IPS-18a (cell line): ENCODE data around the gene CNPY1.

ENCODE experiments used
- H3K27ac ChIP-seq: one replicate; pipeline ENCODE4 v1.5.1; 2013; ENCODE audit warnings: low read length
- H3K27me3 ChIP-seq: one replicate; pipeline ENCODE4 v1.6.1; 2013; ENCODE audit warnings: mild to moderate bottlenecking, low read length; ENCODE audit not compliant: control insufficient read depth, insufficient read depth
- H3K36me3 ChIP-seq: one replicate; pipeline ENCODE4 v1.6.1; 2013; ENCODE audit warnings: low read depth, low read length; ENCODE audit not compliant: control insufficient read depth
- H3K4me1 ChIP-seq: one replicate; pipeline ENCODE4 v1.6.1; 2013; ENCODE audit warnings: low read depth, low read length; ENCODE audit not compliant: control insufficient read depth
- H3K4me3 ChIP-seq: one replicate; pipeline ENCODE4 v1.5.1; 2013; ENCODE audit warnings: low read length
- H3K9ac ChIP-seq: one replicate; pipeline ENCODE4 v1.6.1; 2013; ENCODE audit warnings: mild to moderate bottlenecking, low read length, moderate library complexity
- H3K9me3 ChIP-seq: one replicate; pipeline ENCODE4 v1.6.1; 2013; ENCODE audit warnings: low read depth, low read length; ENCODE audit not compliant: control insufficient read depth

Gene CNPY1

DNA sequence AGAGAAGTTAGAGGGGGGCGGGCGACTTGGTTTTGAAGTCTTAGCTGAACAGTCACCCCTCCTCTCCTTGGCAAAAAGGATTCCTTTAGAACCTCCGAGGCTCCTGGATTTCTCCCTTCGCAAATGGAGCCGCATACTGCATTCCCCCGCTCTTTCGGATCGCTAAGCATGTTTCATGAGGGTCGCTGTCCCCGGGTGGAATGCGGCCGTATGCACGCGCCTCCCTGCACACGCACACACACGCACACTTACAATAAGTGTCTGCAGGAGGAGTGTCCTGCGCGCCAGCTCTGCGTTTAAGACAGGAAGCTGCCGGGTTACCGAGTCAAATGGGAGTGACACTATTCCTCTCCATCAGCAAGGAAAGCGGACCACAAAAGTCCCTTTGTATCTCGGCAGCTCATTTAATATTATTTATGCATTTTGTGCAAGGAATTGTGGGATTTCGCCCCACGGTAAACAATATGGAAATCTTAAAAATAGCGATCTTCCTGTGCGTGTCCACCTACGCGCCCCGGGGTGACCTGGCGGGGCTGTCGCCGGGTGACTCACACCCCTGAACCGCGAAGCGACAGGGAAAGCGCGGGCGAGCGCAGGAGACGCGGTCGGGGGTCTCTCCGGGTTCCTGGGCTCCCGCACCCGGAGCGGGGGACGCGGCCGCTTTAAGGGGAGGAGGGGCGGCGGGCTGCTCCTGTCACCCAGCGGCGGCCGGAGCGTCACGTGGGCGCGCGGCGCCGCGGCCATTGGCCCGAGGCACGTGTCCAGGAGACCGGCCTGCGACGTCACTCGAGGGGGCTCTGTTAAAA is 89.4 kb downstream of the CNPY1 start:
- H3K27ac ChIP-seq, result no peak overlapping the region
- no peak overlapping the region for H3K9ac ChIP-seq
- H3K9me3 ChIP-seq, result no peaks in the 10 kb centered on the region
- peaks cover 12% of the 10 kb centered on the region for H3K4me1 ChIP-seq
- H3K36me3 ChIP-seq, result no peaks in the 10 kb centered on the region
- no peak overlapping the region for H3K4me3 ChIP-seq
- peaks cover 97% of the 10 kb centered on the region for H3K27me3 ChIP-seq

DNA sequence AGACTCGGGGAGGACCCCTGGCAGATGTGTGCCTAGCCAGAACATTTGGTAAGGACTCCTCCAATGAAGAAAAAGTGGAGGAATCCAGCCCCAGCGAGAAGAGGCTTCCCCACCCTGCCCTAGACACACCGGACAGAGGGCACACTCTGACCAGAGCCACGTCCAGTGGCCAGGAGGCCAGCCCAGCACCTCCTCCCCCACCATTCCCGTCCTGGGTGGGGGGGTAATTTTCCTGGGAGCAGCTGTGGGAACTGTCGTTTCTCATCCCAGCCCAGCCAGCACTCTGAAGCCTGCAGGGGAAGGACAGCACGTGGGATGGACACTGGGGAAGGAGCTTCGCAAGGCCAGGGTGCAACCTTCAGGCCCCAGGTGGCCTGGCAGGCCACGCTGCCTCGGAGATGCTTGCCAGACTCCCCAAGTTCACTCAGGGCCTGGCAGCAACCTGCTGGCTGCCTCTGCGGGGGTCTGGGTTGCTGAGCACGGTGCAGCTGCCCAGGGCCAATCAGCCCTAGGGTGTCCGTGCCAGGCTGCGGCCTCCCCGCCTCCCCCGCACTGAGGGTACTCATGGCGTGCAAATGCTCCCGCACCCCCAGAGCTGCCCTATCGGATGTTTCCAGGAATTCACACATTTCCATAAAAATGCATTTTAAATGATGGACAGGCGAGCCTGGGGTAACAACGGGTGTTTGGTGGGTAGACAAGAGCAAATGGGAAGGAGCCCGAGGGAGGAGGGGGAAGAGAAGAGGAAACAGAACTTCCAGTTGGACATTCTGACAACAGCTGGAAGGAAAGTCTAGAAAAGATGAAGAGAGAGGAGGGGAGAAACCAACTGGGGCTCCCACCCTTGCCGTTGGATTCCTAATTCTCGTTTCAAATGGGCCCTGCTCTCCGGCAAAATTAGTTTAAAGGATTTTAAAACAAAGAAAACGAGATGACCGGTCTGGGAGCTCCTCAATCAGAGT is 90.3 kb downstream of the CNPY1 start:
- peaks cover 12% of the 10 kb centered on the region for H3K4me1 ChIP-seq
- no peaks in the 10 kb centered on the region for H3K9me3 ChIP-seq
- H3K36me3 ChIP-seq, result no peaks in the 10 kb centered on the region
- no peak overlapping the region for H3K9ac ChIP-seq
- peaks cover 97% of the 10 kb centered on the region for H3K27me3 ChIP-seq
- no peak overlapping the region for H3K27ac ChIP-seq
- H3K4me3 ChIP-seq, result no peak overlapping the region

DNA sequence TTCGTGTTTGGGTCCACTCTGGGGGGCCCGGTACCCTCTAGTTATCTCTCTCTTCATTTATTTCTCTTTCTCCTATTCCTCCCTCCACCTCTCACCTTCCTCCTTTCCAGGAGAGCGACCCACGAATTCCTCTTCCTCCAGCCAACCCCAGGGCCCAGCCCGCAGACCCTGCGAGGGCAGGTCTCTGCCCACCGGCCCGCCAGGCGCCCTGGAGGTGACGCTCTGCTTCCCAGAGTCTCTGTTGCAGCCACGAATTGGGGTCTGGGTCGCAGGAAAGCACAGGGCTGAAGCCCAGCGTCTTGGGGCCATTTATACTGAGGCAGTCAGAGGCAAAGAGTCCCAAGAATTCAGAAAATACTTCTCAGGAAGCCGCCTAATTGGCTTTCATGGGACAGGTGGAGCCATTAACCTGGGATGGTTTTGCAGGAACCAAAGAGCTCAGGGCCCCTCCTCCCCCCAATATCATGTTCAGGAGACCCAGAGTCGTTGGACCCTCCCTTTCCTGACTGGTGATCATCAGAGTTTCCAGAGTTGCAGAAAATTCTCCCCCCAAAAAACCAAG is 91.1 kb downstream of the CNPY1 start:
- Histone ChIP-seq H3K9me3 (no peaks in the 10 kb centered on the region), H3K27ac (no peak overlapping the region), H3K36me3 (no peaks in the 10 kb centered on the region), H3K27me3 (peaks cover 97% of the 10 kb centered on the region), H3K9ac (no peak overlapping the region), H3K4me3 (no peak overlapping the region), H3K4me1 (peaks cover 11% of the 10 kb centered on the region)

DNA sequence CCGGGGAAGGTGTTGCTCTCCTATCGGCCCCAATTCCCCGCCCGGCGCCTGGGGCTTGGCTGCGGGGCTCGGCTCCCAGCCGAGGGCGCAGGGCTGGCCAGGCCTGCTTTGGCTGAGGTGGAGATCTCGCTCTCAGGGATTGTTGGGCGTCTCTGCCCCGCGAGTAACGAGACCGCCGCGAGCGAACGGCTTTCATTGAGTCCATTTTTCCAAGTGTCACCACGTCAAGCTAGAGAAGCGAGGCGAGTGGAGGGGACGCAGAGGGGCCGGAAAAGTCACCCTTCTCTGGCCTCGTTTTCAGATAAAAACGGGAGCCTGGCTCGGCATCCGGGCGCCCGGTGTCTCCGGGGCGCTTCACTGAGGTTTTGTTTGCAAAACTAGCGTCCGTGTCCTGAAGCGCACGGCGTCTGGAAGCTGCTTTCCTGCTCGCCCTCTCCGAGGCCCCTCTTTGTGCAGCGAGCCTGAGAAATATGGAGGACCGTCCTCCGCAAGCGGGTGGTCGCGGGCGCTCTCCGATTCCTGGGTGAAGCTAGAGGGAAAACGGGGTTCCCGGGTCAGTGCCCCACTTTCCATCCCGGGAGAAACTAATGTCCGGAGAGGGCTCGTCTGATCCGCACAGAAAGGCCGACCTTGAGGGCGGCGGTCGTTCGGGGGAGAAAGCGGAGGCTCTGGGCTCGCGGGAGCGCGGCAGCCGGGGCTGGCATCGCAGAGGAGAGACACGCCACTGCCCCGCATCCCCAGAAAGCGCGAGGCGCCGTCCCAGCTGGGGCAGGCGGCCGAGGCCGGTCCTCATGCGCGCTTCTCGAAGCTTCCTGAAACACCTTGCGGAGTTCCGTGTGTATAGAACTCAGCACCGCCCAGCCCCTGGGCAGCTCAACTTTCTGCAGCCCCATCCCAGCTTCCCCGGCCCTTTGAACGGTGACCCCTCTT is 91.9 kb downstream of the CNPY1 start:
- Histone ChIP-seq H3K36me3 (no peaks in the 10 kb centered on the region), H3K9me3 (no peaks in the 10 kb centered on the region), H3K4me1 (peaks cover 6% of the 10 kb centered on the region), H3K27ac (no peak overlapping the region), H3K9ac (no peak overlapping the region), H3K27me3 (peaks cover 97% of the 10 kb centered on the region), H3K4me3 (no peak overlapping the region)

DNA sequence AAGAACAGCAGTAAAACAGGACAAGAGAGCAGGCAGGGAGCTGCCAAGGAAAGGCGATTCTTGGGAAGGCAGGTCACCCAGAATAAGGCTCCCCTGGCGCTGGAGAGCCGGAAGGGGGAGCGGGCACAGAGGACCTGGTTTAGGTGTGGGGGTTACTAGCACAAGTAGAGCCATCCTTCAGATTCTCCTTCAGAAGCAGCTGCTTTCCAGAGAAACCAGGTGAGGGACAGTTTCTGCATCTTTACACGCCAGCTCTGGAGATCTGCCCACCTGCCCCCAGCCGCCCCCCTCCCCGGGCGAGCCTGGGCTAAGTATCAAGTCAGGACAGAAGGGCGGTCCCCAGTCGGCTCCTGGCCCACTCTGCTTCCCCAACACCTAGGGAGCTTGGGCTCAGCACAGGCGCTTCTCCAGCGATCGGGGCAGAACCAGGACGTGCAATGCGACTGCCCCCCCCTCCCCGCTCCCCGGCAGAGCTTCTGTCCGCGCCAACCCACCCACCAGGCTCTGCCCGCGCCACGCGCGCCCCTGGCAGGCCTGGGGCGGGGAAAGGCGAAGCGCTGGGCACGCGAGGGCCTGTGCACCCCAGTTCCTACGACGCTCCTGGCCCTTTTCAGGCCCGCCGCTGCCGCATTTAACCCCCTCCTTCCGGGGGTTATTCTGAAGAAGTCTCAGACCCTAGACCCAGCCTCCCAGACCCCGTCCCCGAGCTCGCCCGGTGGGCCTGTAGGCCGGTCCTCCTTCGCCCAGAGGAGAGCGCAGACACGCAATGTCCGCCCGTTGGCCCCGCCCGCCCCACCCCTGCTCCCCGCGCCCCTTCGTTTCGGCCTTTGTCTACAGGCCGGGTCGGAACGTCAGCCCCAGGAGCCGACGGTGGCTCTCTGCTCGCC is 92.8 kb downstream of the CNPY1 start:
- H3K4me3 ChIP-seq, result no peak overlapping the region
- peaks cover 6% of the 10 kb centered on the region for H3K4me1 ChIP-seq
- H3K27ac ChIP-seq, result no peak overlapping the region
- H3K27me3 ChIP-seq, result peaks cover 97% of the 10 kb centered on the region
- H3K36me3 ChIP-seq, result no peaks in the 10 kb centered on the region
- no peak overlapping the region for H3K9ac ChIP-seq
- no peaks in the 10 kb centered on the region for H3K9me3 ChIP-seq

DNA sequence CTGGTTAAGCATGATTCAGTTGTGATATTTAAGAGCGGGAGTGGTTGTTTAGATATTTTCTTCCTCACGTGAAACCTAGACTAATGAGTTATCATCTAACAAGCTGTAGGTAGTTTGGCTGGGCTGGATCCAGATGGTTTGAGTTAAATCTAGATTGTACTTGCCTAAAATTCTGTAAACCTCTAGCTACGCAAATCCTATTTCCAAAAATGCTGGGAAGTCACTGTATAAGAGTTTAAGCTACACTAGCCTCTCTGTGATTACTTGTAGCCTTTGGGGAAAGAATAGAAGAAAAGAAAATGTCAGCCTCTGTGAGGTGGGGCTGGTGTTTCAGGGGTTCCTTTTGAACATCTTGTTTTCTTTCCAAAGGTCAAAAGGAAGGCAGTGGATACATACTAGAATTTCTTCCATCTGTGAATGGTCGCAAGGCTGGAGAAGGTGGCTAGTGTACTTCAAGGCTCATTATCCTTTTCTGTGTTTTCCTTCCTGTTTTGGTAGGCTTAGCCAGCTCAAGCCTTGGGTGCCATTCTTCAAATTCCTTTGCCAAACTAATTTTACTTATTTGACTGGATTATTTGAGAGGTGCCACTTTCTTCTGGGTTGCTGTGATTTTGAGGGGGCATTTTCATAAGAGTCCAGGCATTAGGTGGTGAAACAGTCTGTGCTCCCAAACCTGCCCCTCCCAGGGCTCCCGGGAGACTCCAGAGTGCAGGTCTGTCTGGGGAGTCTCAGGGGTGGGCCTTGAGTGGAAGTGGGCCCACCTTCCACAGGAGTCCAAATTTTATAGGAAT is 93.7 kb downstream of the CNPY1 start:
- Histone ChIP-seq H3K36me3 (no peaks in the 10 kb centered on the region), H3K4me1 (peaks cover 6% of the 10 kb centered on the region), H3K9me3 (no peaks in the 10 kb centered on the region), H3K27ac (no peak overlapping the region), H3K9ac (no peak overlapping the region), H3K4me3 (no peak overlapping the region), H3K27me3 (peaks cover 98% of the 10 kb centered on the region)

DNA sequence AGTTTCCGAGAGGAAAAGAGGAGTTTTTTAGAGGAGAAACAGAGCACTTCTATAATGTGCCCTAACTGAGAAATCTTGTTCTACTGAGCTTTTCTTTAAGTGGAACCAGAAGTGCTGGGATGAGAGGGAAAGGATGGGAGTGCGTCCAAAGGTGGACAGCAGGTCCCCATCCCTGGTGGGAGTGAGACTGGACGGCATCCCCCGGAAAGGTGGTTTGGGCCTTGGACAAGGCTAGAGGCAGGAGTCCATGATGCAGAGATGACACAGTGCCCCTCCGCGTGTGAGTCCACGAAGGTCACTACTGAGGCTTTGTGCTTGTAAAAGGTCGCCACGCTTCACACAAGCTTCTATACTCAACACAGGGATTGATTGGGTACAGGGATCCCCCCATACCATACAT is 94.5 kb downstream of the CNPY1 start:
- Histone ChIP-seq H3K27me3 (peaks cover 100% of the 10 kb centered on the region), H3K36me3 (no peaks in the 10 kb centered on the region), H3K9ac (no peak overlapping the region), H3K4me1 (peaks cover 4% of the 10 kb centered on the region), H3K27ac (no peak overlapping the region), H3K4me3 (no peak overlapping the region), H3K9me3 (no peaks in the 10 kb centered on the region)
